Keratinocyte (primary cell): Measurements from ENCODE around the gene CD244. TPM values are rescaled to one million over a fixed set of nuclear protein-coding genes. Genes with fewer than 3 reads are reported as not detected.

Experiments used
- DNase-seq: peaks from one replicate; pipeline ENCODE4 v3.0.0-alpha.2; 2011; ENCODE audit warnings: low read depth, missing footprints, low spot score
- FAIRE-seq: peaks from 2 replicates; lab custom pipeline; 2011; peaks lifted over from hg19 to GRCh38; lab: Jason Lieb, UNC
- H2AFZ ChIP-seq: 2 replicates; pipeline ENCODE4 v1.6.0; 2012; ENCODE audit warnings: low read length, control low read depth, inconsistent platforms; ENCODE audit not compliant: control insufficient read depth
- H3K27ac ChIP-seq: 2 replicates; pipeline ENCODE4 v1.5.1; 2011; ENCODE audit warnings: low read length; ENCODE audit not compliant: control insufficient read depth, insufficient read depth
- H3K27me3 ChIP-seq: 3 replicates; pipeline ENCODE4 v1.6.0; 2011; ENCODE audit warnings: low read length; ENCODE audit not compliant: control insufficient read depth, insufficient read depth; ENCODE audit errors: extremely low read depth
- H3K36me3 ChIP-seq, 2 experiments: 2 replicates in 1 of 2; 3 replicates in 1 of 2; pipeline ENCODE4 v1.5.1; 2011; ENCODE audit warnings: low read length in 2 of 2, mild to moderate bottlenecking in 1 of 2; ENCODE audit not compliant: control insufficient read depth in 2 of 2, insufficient read depth in 2 of 2; ENCODE audit errors: extremely low read depth in 1 of 2
- H3K4me1 ChIP-seq: 3 replicates; pipeline ENCODE4 v1.5.1; 2011; ENCODE audit warnings: low read length; ENCODE audit not compliant: control insufficient read depth, insufficient read depth; ENCODE audit errors: extremely low read depth
- H3K4me2 ChIP-seq: 3 replicates; pipeline ENCODE4 v1.6.0; 2011; ENCODE audit warnings: low read depth, low read length; ENCODE audit not compliant: control insufficient read depth, insufficient read depth; ENCODE audit errors: extremely low read depth
- H3K4me3 ChIP-seq, 3 experiments: fragments of 200-600 bp in 1 of 3; sonication (generic) in 1 of 3; 2 replicates in 2 of 3; 3 replicates in 1 of 3; pipeline ENCODE4 v1.5.1; 2011 to 2016; ENCODE audit warnings: low read length in 3 of 3, mild to moderate bottlenecking in 3 of 3, control low read depth in 2 of 3, inconsistent platforms in 1 of 3, low read depth in 1 of 3, mixed read lengths in 1 of 3, mixed run types in 1 of 3, moderate library complexity in 1 of 3; ENCODE audit not compliant: control insufficient read depth in 2 of 3, insufficient read depth in 2 of 3; ENCODE audit errors: extremely low read depth in 1 of 3
- H3K79me2 ChIP-seq: 2 replicates; pipeline ENCODE4 v1.6.0; 2012; ENCODE audit warnings: low read length; ENCODE audit not compliant: control insufficient read depth, insufficient read depth
- H3K9ac ChIP-seq: 3 replicates; pipeline ENCODE4 v1.6.0; 2011; ENCODE audit warnings: low read length; ENCODE audit not compliant: control insufficient read depth, insufficient read depth; ENCODE audit errors: extremely low read depth
- H3K9me1 ChIP-seq: 3 replicates; pipeline ENCODE4 v1.6.0; 2011; ENCODE audit warnings: low read length; ENCODE audit not compliant: control insufficient read depth, insufficient read depth; ENCODE audit errors: extremely low read depth
- H3K9me3 ChIP-seq: 2 replicates; pipeline ENCODE4 v1.5.1; 2012; ENCODE audit warnings: low read depth, low read length; ENCODE audit not compliant: control insufficient read depth
- H4K20me1 ChIP-seq: 3 replicates; pipeline ENCODE4 v1.6.0; 2011; ENCODE audit warnings: low read length; ENCODE audit not compliant: control insufficient read depth, insufficient read depth; ENCODE audit errors: extremely low read depth
- EZH2 ChIP-seq: IDR thresholded peaks from one replicate; pipeline ENCODE4 v1.6.1; 2012; ENCODE audit warnings: inconsistent platforms, mild to moderate bottlenecking, low read length, moderate library complexity
- dilution Hi-C: fragments of 300-500 bp; cut with MboI; formaldehyde crosslinking; loops from one replicate; pipeline ENCODE4 v1.7.0; 2020; ENCODE audit warnings: low sequenced_read_pairs; ENCODE audit not compliant: extremely low pct_ligation_motif_present
- polyA plus RNA-seq, 5 experiments: library from polyadenylated mRNA; depleted of rRNA in 3 of 5; stranded (reverse) in 3 of 5; stranded (forward) in 1 of 5; unstranded in 1 of 5; fragments of >200 nt; gene quantifications; 1 replicate in 1 of 5; 2 replicates in 3 of 5; 3 replicates in 1 of 5; pipeline versions ENCODE4 v1.2.1 to v1.2.3, GENCODE V29; 2011 to 2012; ENCODE audit warnings: missing spikeins in 2 of 5, low read depth in 1 of 5, low replicate concordance in 1 of 5
- TF ChIP-seq, protein P1 (sequence below), 3 experiments: IDR thresholded peaks in 1 of 3; conservative IDR thresholded peaks in 1 of 3; optimal IDR thresholded peaks in 1 of 3; 2 replicates in 2 of 3; 3 replicates in 1 of 3; pipeline versions ENCODE3 to v1.5.1; 2011; ENCODE audit warnings: low read length in 3 of 3, mild to moderate bottlenecking in 3 of 3, moderate library complexity in 2 of 3, control low read depth in 1 of 3, inconsistent platforms in 1 of 3; ENCODE audit not compliant: insufficient read depth in 2 of 3; ENCODE audit errors: extremely low read depth in 1 of 3

The CD244 gene
- polyA plus RNA-seq, 1 donor (not counting 4 experiments of a cell fraction or from before 2014, with no cell fraction given), result not detected

DNA sequence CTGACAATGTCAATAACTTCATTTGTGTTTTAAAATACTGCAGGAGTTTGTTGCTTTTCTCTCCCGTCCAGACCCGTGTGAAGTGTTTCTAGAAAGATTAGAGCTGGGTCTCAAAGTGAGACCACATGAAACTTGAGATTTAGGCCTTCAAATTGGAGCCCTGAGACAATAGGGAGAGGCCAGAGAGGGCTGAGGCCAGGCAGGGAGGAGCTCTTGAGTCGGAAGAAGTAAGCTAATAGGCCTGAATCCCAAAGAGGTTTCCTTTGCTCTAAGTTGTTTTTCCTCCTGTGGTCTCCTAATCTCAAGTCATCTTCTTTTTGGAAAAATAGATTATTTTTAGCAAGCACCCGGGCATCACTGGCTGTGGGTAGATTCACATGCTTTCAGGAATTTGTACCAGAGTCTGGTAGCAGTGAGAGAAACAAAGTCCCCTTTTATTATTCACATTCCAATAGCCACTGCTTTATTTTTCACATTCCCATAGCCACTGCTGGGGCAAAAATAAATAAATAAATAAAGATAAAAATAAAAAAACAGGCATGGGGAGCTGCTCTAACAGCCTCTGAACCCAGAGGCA is 25.6 kb downstream of the CD244 start:
- no peak for FAIRE-seq
- no peaks in the 10 kb centered on the region for H4K20me1 ChIP-seq
- H3K9ac ChIP-seq, result no peak overlapping the region
- no peaks in the 10 kb centered on the region for H3K9me3 ChIP-seq
- no peaks in the 10 kb centered on the region for H3K36me3 ChIP-seq
- no peak for DNase-seq
- H3K4me3 ChIP-seq, result no peak overlapping the region
- no peaks in the 10 kb centered on the region for H3K27me3 ChIP-seq
- dilution Hi-C loops, result no loop called here
- H3K4me2 ChIP-seq, result no peak overlapping the region
- TF ChIP-seq EZH2, result no peak
- TF ChIP-seq, protein P1, sequence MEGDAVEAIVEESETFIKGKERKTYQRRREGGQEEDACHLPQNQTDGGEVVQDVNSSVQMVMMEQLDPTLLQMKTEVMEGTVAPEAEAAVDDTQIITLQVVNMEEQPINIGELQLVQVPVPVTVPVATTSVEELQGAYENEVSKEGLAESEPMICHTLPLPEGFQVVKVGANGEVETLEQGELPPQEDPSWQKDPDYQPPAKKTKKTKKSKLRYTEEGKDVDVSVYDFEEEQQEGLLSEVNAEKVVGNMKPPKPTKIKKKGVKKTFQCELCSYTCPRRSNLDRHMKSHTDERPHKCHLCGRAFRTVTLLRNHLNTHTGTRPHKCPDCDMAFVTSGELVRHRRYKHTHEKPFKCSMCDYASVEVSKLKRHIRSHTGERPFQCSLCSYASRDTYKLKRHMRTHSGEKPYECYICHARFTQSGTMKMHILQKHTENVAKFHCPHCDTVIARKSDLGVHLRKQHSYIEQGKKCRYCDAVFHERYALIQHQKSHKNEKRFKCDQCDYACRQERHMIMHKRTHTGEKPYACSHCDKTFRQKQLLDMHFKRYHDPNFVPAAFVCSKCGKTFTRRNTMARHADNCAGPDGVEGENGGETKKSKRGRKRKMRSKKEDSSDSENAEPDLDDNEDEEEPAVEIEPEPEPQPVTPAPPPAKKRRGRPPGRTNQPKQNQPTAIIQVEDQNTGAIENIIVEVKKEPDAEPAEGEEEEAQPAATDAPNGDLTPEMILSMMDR (optimal IDR thresholded peaks at IDR 0.05 in 1 of 3, IDR thresholded peaks at IDR 0.05 in 1 of 3, conservative IDR thresholded peaks at IDR 0.05 in 1 of 3; ENCODE audit: extremely low read depth in 1 of 3, insufficient read depth in 2 of 3, low read length in 3 of 3), result no peak
- H3K9me1 ChIP-seq, result no peaks in the 10 kb centered on the region
- no peak overlapping the region for H2AFZ ChIP-seq
- H3K4me1 ChIP-seq, result no peaks in the 10 kb centered on the region
- no peaks in the 10 kb centered on the region for H3K79me2 ChIP-seq
- H3K27ac ChIP-seq, result no peak overlapping the region

DNA sequence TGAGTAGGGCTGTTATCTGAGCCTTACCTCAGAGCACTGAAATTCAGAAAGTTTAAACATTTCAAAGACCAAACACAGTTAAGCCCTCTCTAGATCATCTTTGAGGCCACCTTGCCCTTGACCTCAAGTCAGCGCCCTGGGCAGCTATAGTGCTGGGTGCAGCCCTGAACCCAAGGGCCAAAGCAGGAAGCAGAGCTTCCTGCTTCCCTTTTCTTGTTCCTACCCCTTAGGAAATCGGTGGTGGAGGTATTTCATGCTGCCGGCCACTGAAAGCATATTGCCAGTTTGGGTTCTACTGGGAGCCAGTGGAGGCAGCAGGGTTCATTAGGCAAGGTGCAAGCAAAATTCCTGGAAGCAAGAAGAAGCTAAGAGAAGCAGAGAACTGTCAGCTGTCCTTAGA is 26.1 kb downstream of the CD244 start:
- H3K4me1 ChIP-seq, result no peaks in the 10 kb centered on the region
- no peak overlapping the region for H3K9ac ChIP-seq
- H3K4me3 ChIP-seq, result no peak overlapping the region
- no peaks in the 10 kb centered on the region for H3K27me3 ChIP-seq
- dilution Hi-C loops, result no loop called here
- H3K9me1 ChIP-seq, result no peaks in the 10 kb centered on the region
- FAIRE-seq (no peak), DNase-seq (no peak)
- no peaks in the 10 kb centered on the region for H3K9me3 ChIP-seq
- TF ChIP-seq, protein P1 (optimal IDR thresholded peaks at IDR 0.05 in 1 of 3, IDR thresholded peaks at IDR 0.05 in 1 of 3, conservative IDR thresholded peaks at IDR 0.05 in 1 of 3; ENCODE audit: extremely low read depth in 1 of 3, insufficient read depth in 2 of 3, low read length in 3 of 3), result no peak
- no peak for TF ChIP-seq EZH2
- H3K36me3 ChIP-seq, result no peaks in the 10 kb centered on the region
- H2AFZ ChIP-seq, result no peak overlapping the region
- no peaks in the 10 kb centered on the region for H4K20me1 ChIP-seq
- H3K79me2 ChIP-seq, result no peaks in the 10 kb centered on the region
- no peak overlapping the region for H3K27ac ChIP-seq
- H3K4me2 ChIP-seq, result no peak overlapping the region
